HepG2 (cell line): Measurements from ENCODE around the gene RIPOR3. TPM values are rescaled to one million over a fixed set of nuclear protein-coding genes. Genes with fewer than 3 reads are reported as not detected.

Source experiments
- HNRNPLL ChIP-seq: fragments of 200-400 bp; formaldehyde crosslinking; IDR thresholded peaks from 2 replicates; pipeline ENCODE4 v1.6.1; 2017; ENCODE audit warnings: mild to moderate bottlenecking, low read depth, low read length; ENCODE audit not compliant: poor library complexity, severe bottlenecking
- KLF16 ChIP-seq, 2 experiments: sonication (generic) in 1 of 2; formaldehyde crosslinking in 1 of 2; IDR thresholded peaks; 2 replicates each; pipeline versions ENCODE4 v1.6.1 to v1.8.0; 2016 to 2023; ENCODE audit warnings: missing genetic modification reagents in 2 of 2, missing compliant biosample characterization in 1 of 2
- MIER3 ChIP-seq: IDR thresholded peaks from 2 replicates; pipeline ENCODE4 v1.6.1; 2016; ENCODE audit warnings: missing compliant biosample characterization, borderline replicate concordance
- MTF2 ChIP-seq: sonication (generic); formaldehyde crosslinking; IDR thresholded peaks from 2 replicates; pipeline ENCODE4 v1.5.0; 2020; ENCODE audit warnings: missing genetic modification reagents, borderline replicate concordance
- SP2 ChIP-seq: sonication (generic); formaldehyde crosslinking; IDR thresholded peaks from 2 replicates; pipeline ENCODE4 v1.5.1; 2020; ENCODE audit warnings: mild to moderate bottlenecking, missing genetic modification reagents
- TBL1XR1 ChIP-seq: fragments of 150-350 bp; IDR thresholded peaks from 2 replicates; pipeline ENCODE4 v1.6.1; 2014; ENCODE audit warnings: borderline replicate concordance, low read length; ENCODE audit not compliant: partially characterized antibody
- TSC22D2 ChIP-seq: sonication (generic); formaldehyde crosslinking; IDR thresholded peaks from 2 replicates; pipeline ENCODE4 v1.5.1; 2020; ENCODE audit warnings: missing genetic modification reagents, mild to moderate bottlenecking, borderline replicate concordance
- XBP1 ChIP-seq: sonication (generic); formaldehyde crosslinking; IDR thresholded peaks from 2 replicates; pipeline ENCODE4 v1.5.0; 2020; ENCODE audit warnings: missing genetic modification reagents
- ZC3H4 ChIP-seq: sonication (generic); formaldehyde crosslinking; IDR thresholded peaks from 2 replicates; pipeline ENCODE4 v1.4.0; 2020; ENCODE audit warnings: missing genetic modification reagents, borderline replicate concordance
- ZNF225 ChIP-seq: sonication (generic); formaldehyde crosslinking; IDR thresholded peaks from 2 replicates; pipeline ENCODE4 v1.4.0; 2020; ENCODE audit warnings: mild to moderate bottlenecking, missing genetic modification reagents
- ZNF24 ChIP-seq: fragments of 450-650 bp; IDR thresholded peaks from 2 replicates; pipeline ENCODE4 v1.6.1; 2017; ENCODE audit warnings: antibody characterized with exemption, mild to moderate bottlenecking
- ZNF292 ChIP-seq: sonication (generic); formaldehyde crosslinking; IDR thresholded peaks from 2 replicates; pipeline ENCODE4 v1.8.1; 2022; ENCODE audit warnings: mild to moderate bottlenecking, low read depth, missing genetic modification reagents, borderline replicate concordance
- ZNF30 ChIP-seq: sonication (generic); formaldehyde crosslinking; IDR thresholded peaks from 2 replicates; pipeline ENCODE4 v1.5.0; 2020; ENCODE audit warnings: mild to moderate bottlenecking, missing genetic modification reagents
- ZNF44 ChIP-seq: sonication (generic); formaldehyde crosslinking; IDR thresholded peaks from 2 replicates; pipeline ENCODE4 v1.5.1; 2020; ENCODE audit warnings: mild to moderate bottlenecking, missing genetic modification reagents
- ZNF501 ChIP-seq: sonication (generic); formaldehyde crosslinking; IDR thresholded peaks from 2 replicates; pipeline ENCODE4 v1.5.1; 2020; ENCODE audit warnings: mild to moderate bottlenecking, moderate library complexity, missing genetic modification reagents
- ZNF607 ChIP-seq: sonication (generic); formaldehyde crosslinking; IDR thresholded peaks from 2 replicates; pipeline ENCODE4 v1.5.1; 2020; ENCODE audit warnings: missing genetic modification reagents, mild to moderate bottlenecking, borderline replicate concordance
- ZSCAN20 ChIP-seq: sonication (generic); formaldehyde crosslinking; IDR thresholded peaks from 2 replicates; pipeline ENCODE4 v1.4.0; 2020; ENCODE audit warnings: missing genetic modification reagents, mild to moderate bottlenecking, borderline replicate concordance
- ZSCAN22 ChIP-seq: sonication (generic); formaldehyde crosslinking; IDR thresholded peaks from 2 replicates; pipeline ENCODE4 v1.4.0; 2020; ENCODE audit warnings: mild to moderate bottlenecking, missing genetic modification reagents
- polyA plus RNA-seq, 8 experiments: library from polyadenylated mRNA; depleted of rRNA in 3 of 8; stranded (reverse) in 7 of 8; unstranded in 1 of 8; fragments of >200 nt; fragmentation: Illumina TruSeq in 4 of 8; extraction: Trizol in 4 of 8; gene quantifications; 2 replicates each; pipeline versions ENCODE4 v1.2.1 to v1.2.3, GENCODE V29; 2011 to 2016; ENCODE audit warnings: low read depth in 4 of 8, missing spikeins in 1 of 8, mixed read lengths in 1 of 8; ENCODE audit not compliant: insufficient read depth in 1 of 8
- total RNA-seq, 5 experiments: library from RNA; depleted of rRNA; stranded (reverse); fragments of >200 nt; fragmentation: Illumina TruSeq; extraction: Trizol; gene quantifications; 2 replicates each; pipeline ENCODE4 v1.2.3, GENCODE V29; 2016; ENCODE audit warnings: low read depth in 1 of 5
- TF ChIP-seq, protein P1 (sequence below): sonication (generic); formaldehyde crosslinking; IDR thresholded peaks from 2 replicates; pipeline ENCODE4 v1.4.0; 2020; ENCODE audit warnings: missing genetic modification reagents, mild to moderate bottlenecking, borderline replicate concordance
- TF ChIP-seq, protein P2 (sequence below): sonication (generic); formaldehyde crosslinking; IDR thresholded peaks from 2 replicates; pipeline ENCODE4 v1.5.0; 2020; ENCODE audit warnings: mild to moderate bottlenecking, missing genetic modification reagents
- TF ChIP-seq, protein P3 (sequence below): sonication (generic); formaldehyde crosslinking; IDR thresholded peaks from 2 replicates; pipeline ENCODE4 v1.4.0; 2020; ENCODE audit warnings: mild to moderate bottlenecking, low read depth, missing genetic modification reagents
- TF ChIP-seq, protein P4 (sequence below): sonication (generic); formaldehyde crosslinking; IDR thresholded peaks from 2 replicates; pipeline ENCODE4 v1.4.0; 2020; ENCODE audit warnings: missing genetic modification reagents

RIPOR3 gene
- total and polyA plus RNA-seq, 2 of the 13 experiments (the other 11 are each of a cell fraction or from before 2014, with no cell fraction given): 0.18 TPM; not detected in 1

DNA sequence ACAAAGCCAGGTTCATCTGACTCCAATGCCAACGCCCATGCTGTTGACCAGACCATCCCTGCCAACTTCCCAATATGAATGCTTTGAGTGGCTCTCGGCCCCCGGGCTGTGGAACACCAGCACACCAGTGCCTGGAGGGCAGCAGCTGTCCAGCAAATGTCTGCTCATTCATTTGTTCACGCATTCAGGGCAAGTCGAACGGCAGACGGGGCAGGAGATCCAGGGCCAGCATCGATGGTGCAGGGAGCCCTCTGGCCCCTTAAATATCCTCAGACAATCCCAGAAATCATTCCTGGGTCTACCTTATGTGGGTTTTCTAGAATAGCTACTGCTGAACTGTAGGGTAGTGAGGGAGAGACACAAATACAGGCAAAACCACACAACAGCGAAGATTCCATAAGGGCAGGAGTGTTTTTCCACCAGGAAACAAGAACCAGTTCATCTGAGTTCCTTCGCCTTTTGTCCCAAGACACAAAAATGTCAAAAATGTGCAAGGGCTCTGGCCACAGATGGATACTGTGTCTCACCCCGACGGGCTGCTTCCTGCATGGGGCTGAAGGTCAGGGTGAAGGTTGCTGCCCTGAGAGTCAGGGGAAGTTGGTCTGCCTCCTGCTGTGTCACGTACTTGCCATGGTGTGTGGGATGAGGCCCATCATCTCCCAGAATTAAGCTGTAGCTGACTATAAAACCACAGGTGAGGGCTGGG, 15.5 kb downstream of the RIPOR3 start (continued):
- TF ChIP-seq ZNF607 (CRISPR knock-in tag) (no peak), ZNF292 (CRISPR knock-in tag) (peak; percentile 96), ZSCAN20 (CRISPR knock-in tag) (no peak), SP2 (no peak), ZC3H4 (no peak), TBL1XR1 (peak; percentile 94), ZNF501 (CRISPR knock-in tag) (peak; percentile 73; the same call in 1 of the 2 replicates), MIER3 (peak; percentile 49; the same call in 1 of the 2 replicates), KLF16 (CRISPR knock-in tag; IDR thresholded peaks at IDR 0.05) (no peak), ZNF44 (CRISPR knock-in tag) (no peak), ZNF24 (peak; percentile 62), TSC22D2 (CRISPR knock-in tag) (no peak), ZNF30 (CRISPR knock-in tag) (no peak), MTF2 (CRISPR knock-in tag) (no peak; the same call in 1 of the 2 replicates), ZSCAN22 (CRISPR knock-in tag) (peak; percentile 41; the same call in 1 of the 2 replicates), ZNF225 (CRISPR knock-in tag) (no peak), HNRNPLL (no peak), XBP1 (CRISPR knock-in tag) (no peak)
- TF ChIP-seq, protein P1, sequence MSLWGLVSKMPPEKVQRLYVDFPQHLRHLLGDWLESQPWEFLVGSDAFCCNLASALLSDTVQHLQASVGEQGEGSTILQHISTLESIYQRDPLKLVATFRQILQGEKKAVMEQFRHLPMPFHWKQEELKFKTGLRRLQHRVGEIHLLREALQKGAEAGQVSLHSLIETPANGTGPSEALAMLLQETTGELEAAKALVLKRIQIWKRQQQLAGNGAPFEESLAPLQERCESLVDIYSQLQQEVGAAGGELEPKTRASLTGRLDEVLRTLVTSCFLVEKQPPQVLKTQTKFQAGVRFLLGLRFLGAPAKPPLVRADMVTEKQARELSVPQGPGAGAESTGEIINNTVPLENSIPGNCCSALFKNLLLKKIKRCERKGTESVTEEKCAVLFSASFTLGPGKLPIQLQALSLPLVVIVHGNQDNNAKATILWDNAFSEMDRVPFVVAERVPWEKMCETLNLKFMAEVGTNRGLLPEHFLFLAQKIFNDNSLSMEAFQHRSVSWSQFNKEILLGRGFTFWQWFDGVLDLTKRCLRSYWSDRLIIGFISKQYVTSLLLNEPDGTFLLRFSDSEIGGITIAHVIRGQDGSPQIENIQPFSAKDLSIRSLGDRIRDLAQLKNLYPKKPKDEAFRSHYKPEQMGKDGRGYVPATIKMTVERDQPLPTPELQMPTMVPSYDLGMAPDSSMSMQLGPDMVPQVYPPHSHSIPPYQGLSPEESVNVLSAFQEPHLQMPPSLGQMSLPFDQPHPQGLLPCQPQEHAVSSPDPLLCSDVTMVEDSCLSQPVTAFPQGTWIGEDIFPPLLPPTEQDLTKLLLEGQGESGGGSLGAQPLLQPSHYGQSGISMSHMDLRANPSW (CRISPR knock-in tag): no peak
- TF ChIP-seq, protein P2, sequence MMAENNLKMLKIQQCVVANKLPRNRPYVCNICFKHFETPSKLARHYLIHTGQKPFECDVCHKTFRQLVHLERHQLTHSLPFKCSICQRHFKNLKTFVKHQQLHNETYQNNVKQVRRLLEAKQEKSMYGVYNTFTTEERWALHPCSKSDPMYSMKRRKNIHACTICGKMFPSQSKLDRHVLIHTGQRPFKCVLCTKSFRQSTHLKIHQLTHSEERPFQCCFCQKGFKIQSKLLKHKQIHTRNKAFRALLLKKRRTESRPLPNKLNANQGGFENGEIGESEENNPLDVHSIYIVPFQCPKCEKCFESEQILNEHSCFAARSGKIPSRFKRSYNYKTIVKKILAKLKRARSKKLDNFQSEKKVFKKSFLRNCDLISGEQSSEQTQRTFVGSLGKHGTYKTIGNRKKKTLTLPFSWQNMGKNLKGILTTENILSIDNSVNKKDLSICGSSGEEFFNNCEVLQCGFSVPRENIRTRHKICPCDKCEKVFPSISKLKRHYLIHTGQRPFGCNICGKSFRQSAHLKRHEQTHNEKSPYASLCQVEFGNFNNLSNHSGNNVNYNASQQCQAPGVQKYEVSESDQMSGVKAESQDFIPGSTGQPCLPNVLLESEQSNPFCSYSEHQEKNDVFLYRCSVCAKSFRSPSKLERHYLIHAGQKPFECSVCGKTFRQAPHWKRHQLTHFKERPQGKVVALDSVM (CRISPR knock-in tag): no peak
- TF ChIP-seq, protein P3, sequence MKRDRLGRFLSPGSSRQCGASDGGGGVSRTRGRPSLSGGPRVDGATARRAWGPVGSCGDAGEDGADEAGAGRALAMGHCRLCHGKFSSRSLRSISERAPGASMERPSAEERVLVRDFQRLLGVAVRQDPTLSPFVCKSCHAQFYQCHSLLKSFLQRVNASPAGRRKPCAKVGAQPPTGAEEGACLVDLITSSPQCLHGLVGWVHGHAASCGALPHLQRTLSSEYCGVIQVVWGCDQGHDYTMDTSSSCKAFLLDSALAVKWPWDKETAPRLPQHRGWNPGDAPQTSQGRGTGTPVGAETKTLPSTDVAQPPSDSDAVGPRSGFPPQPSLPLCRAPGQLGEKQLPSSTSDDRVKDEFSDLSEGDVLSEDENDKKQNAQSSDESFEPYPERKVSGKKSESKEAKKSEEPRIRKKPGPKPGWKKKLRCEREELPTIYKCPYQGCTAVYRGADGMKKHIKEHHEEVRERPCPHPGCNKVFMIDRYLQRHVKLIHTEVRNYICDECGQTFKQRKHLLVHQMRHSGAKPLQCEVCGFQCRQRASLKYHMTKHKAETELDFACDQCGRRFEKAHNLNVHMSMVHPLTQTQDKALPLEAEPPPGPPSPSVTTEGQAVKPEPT: no peak; the same call in 1 of the 2 replicates
- TF ChIP-seq, protein P4, sequence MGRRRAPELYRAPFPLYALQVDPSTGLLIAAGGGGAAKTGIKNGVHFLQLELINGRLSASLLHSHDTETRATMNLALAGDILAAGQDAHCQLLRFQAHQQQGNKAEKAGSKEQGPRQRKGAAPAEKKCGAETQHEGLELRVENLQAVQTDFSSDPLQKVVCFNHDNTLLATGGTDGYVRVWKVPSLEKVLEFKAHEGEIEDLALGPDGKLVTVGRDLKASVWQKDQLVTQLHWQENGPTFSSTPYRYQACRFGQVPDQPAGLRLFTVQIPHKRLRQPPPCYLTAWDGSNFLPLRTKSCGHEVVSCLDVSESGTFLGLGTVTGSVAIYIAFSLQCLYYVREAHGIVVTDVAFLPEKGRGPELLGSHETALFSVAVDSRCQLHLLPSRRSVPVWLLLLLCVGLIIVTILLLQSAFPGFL (CRISPR knock-in tag): no peak
